Ascending aorta (tissue), 2 donors: ENCODE results near the gene BMPER. TPM values are rescaled to one million over a fixed set of nuclear protein-coding genes. Genes with fewer than 3 reads are reported as not detected.

ENCODE experiments used
- DNase-seq, 2 donors: peaks; one replicate each; pipeline ENCODE4 v3.0.0-alpha.2; 2019; ENCODE audit warnings: low spot score in 2 of 2
- H3K27ac ChIP-seq, 2 donors: fragments of 200-600 bp; sonication (generic); one replicate each; pipeline ENCODE4 v1.5.1; 2016 to 2017; ENCODE audit warnings: mild to moderate bottlenecking in 1 of 2
- H3K27me3 ChIP-seq: fragments of 200-600 bp; sonication (generic); one replicate; pipeline ENCODE4 v1.5.1; 2017
- H3K36me3 ChIP-seq, 2 donors: fragments of 200-600 bp; sonication (generic); one replicate each; pipeline ENCODE4 v1.5.1; 2016
- H3K4me1 ChIP-seq, 2 donors: fragments of 200-600 bp; sonication (generic); one replicate each; pipeline ENCODE4 v1.5.1; 2016 to 2017; ENCODE audit warnings: mild to moderate bottlenecking in 1 of 2
- H3K4me3 ChIP-seq, 2 donors: fragments of 200-600 bp; sonication (generic); one replicate each; pipeline ENCODE4 v1.5.1; 2016 to 2017; ENCODE audit warnings: mild to moderate bottlenecking in 1 of 2
- H3K9me3 ChIP-seq, 2 donors: fragments of 200-600 bp; sonication (generic); one replicate each; pipeline ENCODE4 v1.5.1; 2016
- intact Hi-C: fragments of 100-400 bp; cut with DNase I; formaldehyde crosslinking; loops from one replicate; pipeline ENCODE4 v1.15.1; 2023
- total RNA-seq: library from RNA; depleted of rRNA; stranded (reverse); fragments of >200 nt; gene quantifications from one replicate; pipeline ENCODE4 v1.1.0, GENCODE V29; 2016
- TF ChIP-seq, protein P1 (sequence below), 3 experiments: fragments of 200-600 bp in 2 of 3; fragments of 450-650 bp in 1 of 3; sonication (generic) in 2 of 3; IDR thresholded peaks; one replicate each; pipeline ENCODE4 v1.5.1; 2016 to 2019; ENCODE audit warnings: antibody characterized with exemption in 3 of 3, mild to moderate bottlenecking in 1 of 3, moderate library complexity in 1 of 3

BMPER gene
- total RNA-seq, 1 donor from 2014 or later: not detected

DNA sequence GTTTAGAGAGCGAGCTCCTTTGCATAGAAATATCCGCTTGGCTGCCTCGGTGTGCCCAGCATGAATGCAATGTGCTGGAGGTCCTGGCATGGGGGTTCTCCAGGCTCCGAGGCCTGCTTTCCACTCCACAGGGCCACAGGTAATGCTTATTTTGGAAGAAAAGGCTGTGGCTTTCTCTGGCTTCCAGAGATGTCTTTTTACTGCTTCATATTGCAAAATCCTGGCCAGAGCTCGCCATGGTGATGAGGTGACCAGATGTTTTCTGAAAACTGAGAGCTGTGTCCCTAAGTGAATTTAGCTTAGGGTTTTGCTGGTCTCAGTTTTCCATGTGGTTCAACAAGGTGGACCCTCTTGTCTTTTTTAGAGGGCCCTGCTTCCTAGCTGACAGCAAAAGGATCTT is 65.2 kb downstream of the BMPER start:
- Histone ChIP-seq H3K4me1 (no peaks in the 10 kb centered on the region), H3K4me3 (no peak overlapping the region), H3K27me3 (no peaks in the 10 kb centered on the region), H3K9me3 (no peaks in the 10 kb centered on the region), H3K36me3 (no peaks in the 10 kb centered on the region), H3K27ac (no peak overlapping the region)
- intact Hi-C loops: no loop called here
- DNase-seq: no peak
- TF ChIP-seq, protein P1, sequence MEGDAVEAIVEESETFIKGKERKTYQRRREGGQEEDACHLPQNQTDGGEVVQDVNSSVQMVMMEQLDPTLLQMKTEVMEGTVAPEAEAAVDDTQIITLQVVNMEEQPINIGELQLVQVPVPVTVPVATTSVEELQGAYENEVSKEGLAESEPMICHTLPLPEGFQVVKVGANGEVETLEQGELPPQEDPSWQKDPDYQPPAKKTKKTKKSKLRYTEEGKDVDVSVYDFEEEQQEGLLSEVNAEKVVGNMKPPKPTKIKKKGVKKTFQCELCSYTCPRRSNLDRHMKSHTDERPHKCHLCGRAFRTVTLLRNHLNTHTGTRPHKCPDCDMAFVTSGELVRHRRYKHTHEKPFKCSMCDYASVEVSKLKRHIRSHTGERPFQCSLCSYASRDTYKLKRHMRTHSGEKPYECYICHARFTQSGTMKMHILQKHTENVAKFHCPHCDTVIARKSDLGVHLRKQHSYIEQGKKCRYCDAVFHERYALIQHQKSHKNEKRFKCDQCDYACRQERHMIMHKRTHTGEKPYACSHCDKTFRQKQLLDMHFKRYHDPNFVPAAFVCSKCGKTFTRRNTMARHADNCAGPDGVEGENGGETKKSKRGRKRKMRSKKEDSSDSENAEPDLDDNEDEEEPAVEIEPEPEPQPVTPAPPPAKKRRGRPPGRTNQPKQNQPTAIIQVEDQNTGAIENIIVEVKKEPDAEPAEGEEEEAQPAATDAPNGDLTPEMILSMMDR (IDR thresholded peaks at IDR 0.05): no peak

DNA sequence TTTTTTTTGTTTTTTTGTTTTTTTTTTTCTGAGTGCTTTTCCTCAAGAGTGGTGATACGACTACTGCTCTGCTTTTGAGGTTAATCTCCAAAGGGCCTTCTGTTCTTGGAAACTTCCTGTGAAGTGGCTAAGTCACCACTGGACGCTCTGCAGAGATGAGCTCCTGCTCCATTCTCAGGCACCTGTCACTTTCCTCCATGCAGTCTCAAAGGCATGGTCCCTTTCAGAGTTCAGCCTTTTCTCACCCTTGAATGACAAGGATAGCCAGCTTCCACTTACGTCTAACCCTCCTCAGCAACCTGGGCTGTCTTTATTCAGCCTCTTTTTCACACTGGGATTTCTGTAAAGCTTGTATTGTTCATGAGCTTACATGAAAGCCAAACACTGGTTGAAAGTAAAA is 65.8 kb downstream of the BMPER start:
- Histone ChIP-seq H3K4me3 (no peak overlapping the region), H3K27ac (no peak overlapping the region), H3K9me3 (no peaks in the 10 kb centered on the region), H3K4me1 (no peaks in the 10 kb centered on the region), H3K27me3 (no peaks in the 10 kb centered on the region), H3K36me3 (no peaks in the 10 kb centered on the region)
- TF ChIP-seq, protein P1 (IDR thresholded peaks at IDR 0.05): no peak
- intact Hi-C loops: no loop called here
- no peak for DNase-seq

DNA sequence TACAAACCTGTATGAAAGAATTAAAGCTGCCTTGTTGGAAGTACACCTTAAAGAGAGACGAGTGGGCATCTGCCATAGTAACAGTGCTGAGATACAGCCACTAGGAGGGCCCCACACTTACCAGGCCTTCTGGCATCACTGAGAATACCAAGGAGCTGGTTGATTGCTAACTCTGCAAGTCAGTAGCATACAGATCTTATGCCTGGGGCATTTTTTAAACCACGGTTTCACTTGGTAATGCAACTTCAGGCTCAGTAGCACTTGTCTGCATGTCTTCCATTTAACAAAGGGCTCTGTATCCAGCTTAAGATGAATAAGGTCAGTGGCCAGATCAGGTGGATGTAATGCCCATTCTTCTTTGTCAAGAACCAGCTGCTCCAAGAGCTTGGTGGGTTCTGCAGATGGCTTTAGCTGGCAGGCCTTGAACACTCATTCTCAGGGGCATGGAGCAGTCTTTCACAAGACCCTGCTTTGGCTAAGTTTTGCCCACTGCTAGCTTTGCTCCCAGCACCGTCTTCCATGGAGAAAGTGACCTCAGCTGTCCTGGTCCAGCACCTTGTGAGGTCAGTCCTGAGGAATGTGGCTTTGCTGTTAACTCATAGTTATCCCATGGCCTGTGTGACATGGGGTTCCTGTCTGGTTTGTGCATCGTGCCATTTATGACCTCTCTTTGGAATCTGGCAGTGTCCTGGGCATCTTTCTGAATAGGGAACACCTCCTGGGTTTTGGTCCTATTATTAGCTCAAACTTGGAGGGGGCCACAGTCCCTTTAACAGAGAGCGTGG is 68.1 kb downstream of the BMPER start:
- Histone ChIP-seq H3K27ac (no peak overlapping the region), H3K9me3 (no peaks in the 10 kb centered on the region), H3K27me3 (no peaks in the 10 kb centered on the region), H3K4me1 (no peaks in the 10 kb centered on the region), H3K4me3 (no peak overlapping the region), H3K36me3 (no peaks in the 10 kb centered on the region)
- intact Hi-C loops: no loop called here
- no peak for DNase-seq
- TF ChIP-seq, protein P1 (IDR thresholded peaks at IDR 0.05): no peak

DNA sequence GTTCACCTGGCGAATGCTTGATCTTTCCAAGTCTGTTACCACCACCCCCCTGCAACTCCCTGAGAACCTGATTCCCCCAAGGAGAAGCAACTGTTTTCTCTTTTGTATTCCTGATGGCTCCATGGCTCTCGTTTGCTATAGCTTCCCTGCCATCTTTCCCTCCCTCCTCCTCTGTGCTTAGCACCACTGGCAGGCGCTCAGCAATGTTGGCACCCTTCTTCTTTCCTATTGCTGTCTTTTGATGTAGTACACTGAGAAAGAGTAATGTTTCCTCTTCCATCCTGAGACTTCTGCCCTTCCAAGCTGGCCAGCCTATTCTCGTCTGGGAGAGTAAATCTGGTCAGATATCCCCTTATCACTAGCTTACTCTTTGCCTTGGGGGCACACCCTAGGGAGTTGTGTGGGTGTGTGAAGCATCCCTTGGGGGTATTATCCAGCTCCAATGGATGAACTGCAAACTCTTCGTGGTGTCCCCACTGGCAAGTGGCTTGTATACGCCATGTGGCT is 74.0 kb downstream of the BMPER start:
- Histone ChIP-seq H3K9me3 (no peaks in the 10 kb centered on the region), H3K27me3 (no peaks in the 10 kb centered on the region), H3K4me3 (no peak overlapping the region), H3K36me3 (no peaks in the 10 kb centered on the region), H3K4me1 (no peaks in the 10 kb centered on the region), H3K27ac (no peak overlapping the region)
- no peak for DNase-seq
- intact Hi-C loops: no loop called here
- TF ChIP-seq, protein P1 (IDR thresholded peaks at IDR 0.05): no peak

DNA sequence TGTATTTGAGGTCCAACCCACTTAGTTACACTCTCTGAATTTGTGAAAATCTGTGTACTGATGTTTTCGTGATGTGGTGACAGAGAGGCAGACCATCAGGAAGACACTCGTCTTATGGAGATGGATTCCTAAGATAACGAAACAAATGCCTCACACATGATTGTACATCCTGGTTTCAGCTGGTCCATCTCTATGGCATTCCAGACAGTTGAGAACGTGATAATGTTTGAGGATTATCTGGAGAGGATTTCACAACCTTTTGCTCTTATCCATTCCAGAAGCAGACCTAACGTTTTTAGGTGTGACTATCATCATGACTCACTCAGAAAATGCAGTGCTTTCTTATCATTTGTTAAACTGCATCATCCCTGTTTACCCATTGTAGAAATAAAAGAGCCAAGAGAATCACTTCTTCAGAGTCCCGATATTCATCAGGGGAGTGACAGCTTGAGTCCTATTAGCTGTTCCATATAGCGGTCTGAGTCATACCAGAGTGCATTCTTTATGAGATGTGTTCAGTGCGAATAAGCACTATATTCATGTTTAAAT is 74.5 kb downstream of the BMPER start:
- intact Hi-C loops: no loop called here
- H3K4me1 ChIP-seq: no peaks in the 10 kb centered on the region
- H3K9me3 ChIP-seq: no peaks in the 10 kb centered on the region
- DNase-seq: no peak
- TF ChIP-seq, protein P1 (IDR thresholded peaks at IDR 0.05): no peak
- H3K27ac ChIP-seq: no peak overlapping the region
- no peaks in the 10 kb centered on the region for H3K36me3 ChIP-seq
- no peaks in the 10 kb centered on the region for H3K27me3 ChIP-seq
- H3K4me3 ChIP-seq: no peak overlapping the region
